GM19023 (cell line): ENCODE results near the gene ST3GAL2.
"Not testable (repeated sequence)": the region's sequence is repeated elsewhere in the genome, so short reads cannot be mapped to it uniquely, and the experiment has no call there.

Experiments
- ATAC-seq: cut with Tn5 transposase; IDR thresholded peaks from one replicate; pipeline ENCODE4 v1.9.1; 2021; ENCODE audit warnings: mild to moderate bottlenecking, moderate library complexity; ENCODE audit not compliant: unreplicated experiment

The ST3GAL2 gene

DNA sequence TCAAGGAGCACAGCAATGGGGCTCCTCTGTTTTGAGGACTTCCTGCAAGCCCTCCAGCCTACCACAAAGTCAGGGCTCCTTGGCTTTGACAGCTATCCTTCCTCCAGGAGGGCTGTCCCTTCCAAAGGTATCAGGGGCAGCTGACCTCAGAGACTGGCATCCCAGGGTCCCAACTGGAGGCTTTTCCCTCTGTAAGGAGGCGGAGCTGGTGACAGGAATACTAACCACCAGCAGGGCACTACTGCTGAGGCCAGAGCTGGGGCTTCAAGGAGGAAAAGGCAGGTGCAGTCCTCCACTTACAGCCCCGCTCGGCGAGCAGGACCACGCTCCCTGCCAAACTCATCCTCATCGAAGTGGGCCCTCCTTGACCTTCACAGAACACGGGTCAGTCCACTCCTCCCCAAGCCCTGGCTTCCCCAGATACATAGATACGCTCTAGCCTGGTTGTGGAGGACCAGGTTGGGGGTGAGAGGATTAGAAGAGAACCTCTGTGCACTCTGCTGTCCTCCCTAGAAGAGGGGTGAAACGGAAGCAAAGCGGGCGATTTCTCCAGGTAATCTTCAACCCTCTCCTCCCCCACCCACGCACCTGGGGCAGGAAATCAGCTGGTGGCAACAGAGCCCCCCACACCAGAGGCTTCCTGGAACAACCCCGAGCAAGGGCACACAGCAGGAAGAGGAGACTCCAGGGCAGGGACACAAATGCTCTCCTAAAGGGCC lies 20.5 kb downstream of the ST3GAL2 start:
- ATAC-seq = no peak

DNA sequence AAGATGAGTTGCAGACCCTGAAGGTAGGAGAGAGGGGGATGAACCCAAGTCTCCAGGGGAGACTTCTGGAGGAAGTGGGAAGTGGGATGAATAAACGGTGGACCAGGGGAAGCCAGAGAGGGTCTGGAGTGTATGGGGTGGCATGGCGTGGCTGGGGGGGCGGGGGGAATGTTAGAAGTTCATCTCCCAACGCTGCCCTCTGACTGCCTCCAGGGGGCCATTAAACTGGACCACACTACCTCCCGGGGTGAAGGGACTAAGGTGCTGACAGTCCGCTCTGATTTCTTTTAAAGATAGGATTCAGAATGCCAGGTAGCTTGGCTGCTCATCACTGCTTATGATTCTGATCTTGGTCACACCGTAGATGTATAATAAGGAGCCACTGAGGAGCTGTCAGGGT lies 21.2 kb downstream of the ST3GAL2 start:
- no peak for ATAC-seq

DNA sequence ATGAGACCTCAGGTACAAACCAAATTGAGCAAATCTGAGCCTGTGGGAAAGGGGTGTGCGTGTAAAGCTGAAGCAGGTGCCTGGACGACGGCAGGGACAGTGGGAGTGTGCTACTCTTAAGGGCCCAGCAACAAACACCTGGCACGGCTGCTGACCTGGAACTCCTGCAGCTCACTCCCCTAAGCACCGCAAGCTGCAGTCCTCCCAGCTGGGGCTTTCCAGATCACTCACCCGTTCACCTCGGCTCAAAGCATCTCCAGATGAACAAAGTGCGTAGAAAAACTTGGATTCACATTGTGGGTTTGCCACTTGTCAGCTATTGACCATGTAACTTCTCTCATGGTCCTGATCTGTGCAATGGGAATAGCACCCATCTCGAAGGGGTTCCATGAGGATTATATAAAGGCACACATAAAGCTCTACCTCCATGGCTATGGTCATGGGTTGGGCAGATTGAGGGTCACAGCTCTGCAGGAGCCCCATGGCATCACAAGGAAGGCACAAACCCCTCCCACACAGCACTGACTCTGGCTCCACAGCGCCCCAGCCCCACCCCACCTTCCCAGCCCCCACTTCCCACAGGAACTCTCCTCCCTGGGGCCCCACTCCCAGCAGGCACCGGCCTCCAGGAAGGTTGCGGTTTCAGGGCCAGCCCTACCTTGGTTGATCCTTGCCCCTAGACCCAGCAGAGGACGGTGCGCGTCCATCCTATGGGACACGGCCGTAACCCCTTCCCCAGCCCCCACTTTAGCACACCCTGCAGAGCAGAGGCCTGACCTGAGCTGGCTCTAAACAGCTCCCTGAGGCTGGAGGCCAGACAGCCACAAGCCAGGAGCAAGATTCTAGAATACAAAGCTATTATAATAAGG lies 21.9 kb downstream of the ST3GAL2 start:
- ATAC-seq = peak; percentile 85

DNA sequence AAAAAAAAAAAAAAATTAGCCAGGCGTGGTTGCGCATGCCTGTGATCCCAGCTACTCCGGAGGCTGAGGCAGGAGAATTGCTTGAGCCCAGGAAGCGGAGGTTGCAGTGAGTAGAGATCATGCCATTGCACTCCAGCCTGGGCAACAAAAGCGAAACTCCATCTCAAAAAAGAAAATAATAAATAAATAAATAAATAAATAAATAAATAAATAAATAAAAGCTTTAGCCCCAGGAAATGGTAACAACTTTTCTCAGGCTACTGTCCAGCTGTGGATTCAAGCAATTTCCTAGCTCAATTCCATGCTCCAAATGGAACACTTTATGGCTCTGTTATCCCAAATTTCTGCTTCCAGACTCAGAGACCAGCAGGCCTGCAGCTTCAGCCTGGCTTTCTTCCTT lies 25.3 kb downstream of the ST3GAL2 start:
- ATAC-seq = not testable (repeated sequence)

DNA sequence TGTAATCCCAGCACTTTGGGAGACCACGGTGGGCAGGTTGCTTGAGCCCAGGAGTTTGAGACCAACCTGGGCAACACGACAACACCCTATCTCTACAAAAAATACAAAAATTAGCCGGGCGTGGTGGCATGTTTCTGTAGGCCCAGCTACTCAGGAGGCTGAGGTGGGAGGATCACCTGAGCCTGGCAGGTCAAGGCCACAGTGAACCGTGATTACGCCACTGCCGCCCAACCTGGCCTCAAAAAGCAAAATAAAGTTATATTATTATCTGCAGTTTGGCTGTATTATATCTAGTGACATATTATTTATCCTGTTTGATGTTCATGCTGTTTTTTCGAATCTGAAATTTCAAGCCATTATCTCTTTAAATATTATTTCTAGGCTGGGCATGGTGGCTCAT lies 26.5 kb downstream of the ST3GAL2 start:
- ATAC-seq = no peak

DNA sequence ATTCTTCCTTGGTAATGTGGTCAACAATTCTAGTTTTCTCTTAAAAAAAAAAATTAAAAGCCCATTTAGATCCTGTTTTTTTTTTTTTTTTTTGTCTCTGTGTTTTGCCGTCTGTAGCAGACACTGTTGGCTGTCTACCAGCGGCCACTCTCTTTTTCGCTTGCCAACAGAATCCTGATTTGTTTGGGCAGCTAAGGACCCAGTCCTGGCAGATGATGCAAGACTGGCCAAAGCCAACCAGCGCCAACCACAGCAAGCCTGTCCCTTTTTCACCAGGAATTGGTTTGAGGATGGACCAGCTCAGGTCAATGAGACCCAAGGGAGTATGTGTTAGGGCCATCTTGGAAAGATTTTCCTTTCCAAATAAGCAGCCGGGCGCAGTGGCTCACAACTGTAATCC lies 28.2 kb downstream of the ST3GAL2 start:
- ATAC-seq = no peak

DNA sequence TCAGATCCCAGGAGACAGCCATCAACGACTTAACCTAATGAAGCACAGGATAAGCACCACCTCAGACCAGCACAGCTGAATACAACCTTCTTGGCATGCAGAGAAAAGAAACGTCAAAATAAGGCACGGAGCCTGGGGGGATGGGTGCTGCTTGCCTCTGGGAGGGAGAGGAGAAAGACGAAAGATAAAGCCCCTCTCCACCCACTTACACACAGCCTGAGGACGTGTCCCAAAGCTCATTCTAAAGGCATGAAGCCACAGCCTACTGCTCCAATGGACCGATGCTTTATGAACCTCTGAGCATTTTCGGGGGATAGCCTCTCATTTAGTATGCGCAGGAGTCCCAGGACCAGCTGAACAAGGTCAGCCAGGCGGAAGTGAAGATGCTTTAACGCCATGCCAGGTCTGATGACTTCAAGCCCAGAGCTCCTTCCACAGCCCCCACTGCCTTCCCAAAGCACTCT lies 31.1 kb downstream of the ST3GAL2 start:
- ATAC-seq = no peak

DNA sequence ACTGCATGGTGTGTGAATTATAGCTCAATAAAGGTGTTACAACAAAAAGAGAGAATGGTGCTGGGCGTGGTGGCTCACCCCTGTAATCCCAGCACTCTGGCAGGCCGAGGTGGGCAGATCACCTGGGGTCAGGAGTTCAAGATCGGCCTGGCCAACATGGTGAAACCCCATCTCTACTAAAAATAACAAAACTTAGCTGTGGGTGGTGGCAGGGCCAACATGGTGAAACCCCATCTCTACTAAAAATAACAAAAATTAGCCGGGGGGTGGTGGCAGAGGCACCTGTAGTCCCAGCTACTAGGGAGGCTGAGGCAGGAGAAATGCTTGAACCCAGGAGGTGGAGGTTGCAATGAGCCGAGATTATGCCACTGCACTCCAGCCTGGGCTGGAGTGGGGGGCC lies 32.8 kb downstream of the ST3GAL2 start:
- ATAC-seq = not testable (repeated sequence)

DNA sequence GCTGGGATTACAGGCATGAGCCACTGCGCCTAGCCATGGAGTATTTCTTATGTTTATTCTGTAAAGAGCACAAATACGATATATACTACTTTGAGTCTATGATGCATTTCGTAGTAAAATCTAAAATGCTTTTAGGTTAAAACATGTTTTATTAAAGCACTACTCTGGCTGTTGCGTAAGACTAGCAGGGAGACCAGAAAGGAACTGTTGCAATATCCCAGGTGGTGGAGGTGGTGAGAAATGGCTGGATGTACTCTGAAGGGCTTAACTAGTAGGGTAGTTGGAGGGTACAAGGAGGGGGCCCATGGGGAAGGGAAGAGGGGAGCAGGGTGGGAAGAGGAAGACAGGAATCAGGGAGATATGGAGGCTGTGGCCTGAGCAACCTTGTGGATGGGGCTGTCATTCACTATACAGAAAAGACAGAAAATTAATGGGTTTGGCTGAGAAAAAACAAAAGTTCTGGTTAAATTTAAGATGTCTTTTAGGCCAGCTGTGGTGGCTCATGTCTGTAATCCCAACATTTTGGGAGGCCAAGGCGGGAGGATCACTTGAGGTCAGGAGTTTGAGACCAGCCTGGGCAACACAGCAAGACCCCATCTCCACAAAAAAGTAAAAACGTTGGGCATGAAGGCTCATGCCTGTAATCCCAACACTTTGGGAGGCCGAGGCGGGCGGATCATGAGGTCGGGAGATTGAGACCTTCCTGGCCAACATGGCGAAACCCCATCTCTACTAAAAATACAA lies 35.8 kb downstream of the ST3GAL2 start:
- ATAC-seq = no peak

DNA sequence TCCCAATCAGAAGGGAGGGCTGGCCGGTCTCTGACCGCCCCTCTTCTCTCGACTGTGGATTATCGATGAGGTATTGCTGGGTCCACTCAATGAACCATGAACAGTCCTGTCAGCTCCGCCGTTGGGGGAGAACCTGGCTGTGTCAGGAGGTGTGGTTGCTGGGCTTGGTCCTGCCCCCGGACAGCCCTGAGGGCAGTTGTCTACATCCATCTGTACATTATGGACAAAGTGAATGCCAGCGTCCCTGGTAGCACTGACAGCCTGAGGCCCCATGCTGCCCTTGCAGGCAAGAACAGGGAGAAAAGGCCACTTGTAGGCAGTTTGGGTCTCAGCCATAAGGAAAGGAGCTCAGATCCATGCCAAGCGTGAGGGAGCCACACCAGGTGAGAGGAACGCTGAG lies 38.9 kb downstream of the ST3GAL2 start:
- ATAC-seq = no peak

DNA sequence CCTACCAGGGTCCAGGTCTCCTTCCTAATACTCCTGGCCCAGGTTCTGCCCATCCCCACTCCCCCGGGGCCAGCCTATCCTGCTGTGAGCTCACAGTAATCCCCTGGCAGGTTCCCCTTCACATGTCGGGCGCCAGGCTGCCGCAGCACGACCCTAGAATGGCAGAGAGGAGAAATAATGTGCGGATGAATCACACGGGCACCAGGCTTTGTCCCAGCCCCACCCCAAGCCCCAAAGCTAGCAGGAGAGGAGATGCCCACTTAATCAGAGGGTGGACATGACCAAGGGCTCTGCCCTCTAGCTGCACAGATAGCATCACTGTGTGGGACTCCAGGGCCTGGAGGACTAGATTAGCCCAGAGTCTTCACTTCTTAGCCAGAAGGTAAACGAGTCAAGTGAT lies 39.5 kb downstream of the ST3GAL2 start:
- ATAC-seq = no peak

DNA sequence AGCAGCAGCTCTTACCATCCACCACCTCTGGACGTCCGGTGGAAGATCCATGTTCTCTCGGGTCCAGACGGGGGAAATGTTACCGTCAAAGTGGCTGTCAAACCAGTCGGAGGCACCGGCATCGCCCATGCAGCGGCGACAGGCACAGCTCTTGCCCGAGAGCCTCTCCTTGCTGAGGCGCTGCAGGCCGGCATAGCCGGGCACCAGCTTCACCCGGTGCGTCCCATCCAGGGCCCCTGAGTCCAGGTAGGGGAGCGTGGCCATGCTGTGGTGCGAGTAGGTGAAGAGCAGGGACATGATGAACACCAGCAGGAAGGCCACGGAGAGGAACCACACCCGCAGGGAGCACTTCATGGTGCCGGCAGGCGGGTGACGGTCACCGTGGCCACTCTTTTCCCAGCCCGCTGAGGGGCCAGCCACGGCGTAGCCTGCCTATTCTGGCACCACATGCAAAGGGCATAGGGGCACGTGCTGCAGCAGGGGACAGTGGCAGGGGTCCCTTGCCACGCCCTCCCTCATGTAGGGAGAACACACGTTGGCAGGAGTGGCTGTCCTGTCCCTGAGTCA lies 40.6 kb downstream of the ST3GAL2 start:
- no peak for ATAC-seq

DNA sequence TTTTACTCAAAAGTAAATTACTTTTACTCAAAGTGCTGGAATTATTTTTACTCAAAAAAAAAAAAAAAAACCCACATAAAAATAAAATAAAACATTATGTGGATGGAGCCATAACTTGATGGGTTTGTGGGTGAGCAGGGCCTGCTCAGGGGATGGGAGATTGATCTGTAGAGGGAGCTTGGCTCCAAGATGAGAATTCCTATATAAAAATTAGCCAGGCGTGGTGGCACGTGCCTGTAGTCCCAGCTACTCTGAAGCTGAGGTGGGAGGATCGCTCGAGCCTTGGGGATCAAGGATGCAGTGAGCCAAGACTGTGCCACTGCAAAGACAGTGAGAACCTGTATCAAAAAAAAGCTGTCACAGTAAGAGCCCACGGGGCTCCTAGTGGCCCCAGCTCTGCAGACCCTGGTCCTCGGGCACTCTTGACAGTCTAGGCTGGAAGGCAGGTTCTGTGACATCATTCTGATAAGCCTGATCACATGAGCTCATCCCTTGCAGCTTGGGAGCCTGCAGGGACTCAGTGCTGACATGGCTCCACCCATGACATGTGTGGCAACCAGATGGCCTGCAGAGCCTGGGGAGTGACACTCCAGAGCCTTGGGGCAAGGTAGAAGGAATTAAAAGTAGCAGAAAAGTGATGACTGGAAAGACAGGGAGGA lies 42.5 kb downstream of the ST3GAL2 start:
- ATAC-seq = no peak

DNA sequence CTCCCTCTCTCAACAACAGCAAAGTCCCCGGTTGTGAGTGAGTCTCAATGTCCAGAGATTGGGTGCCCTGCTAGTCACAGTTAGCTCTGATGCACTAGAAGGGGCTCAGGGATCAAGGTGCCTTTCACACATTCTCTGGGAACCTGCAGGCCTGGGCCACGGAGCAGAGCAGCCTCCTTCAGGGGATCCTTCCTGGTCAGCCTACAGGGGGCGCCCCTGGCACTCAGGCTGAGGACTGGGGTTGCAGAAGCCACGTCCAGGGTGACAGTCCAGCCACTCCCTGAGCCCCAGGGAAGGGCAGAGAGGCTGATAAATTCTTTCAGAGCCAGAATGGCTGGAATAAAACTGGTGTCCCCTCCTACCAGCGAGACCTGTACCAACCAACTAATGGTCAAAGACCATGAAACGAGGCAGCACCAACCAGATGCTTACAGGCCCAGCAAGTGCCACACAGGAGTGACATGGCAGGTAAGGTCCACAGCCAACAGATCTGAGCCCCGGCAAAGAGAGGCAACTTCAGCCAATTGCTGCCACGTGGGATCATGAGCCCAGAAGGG lies 43.5 kb downstream of the ST3GAL2 start:
- ATAC-seq = peak; percentile 66

DNA sequence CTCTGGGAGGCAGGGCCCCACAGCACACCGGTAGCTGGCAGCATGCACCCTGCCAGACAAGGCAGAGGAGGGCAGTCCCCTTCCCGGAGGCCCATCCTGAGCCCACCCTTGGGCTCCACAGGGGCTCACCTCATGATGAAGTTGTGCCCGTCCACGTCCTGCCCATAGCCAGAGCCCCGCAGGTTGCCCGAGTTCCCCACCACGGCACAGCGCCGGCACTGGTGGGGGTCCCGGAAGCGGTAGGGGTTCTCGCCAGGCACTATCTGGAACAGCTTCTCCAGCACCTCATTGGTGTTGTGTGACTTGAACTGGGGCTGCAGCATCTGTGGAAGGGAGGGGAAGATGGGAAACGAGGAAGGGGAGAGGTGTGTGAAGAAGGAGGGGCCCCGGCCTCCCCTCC lies 44.0 kb downstream of the ST3GAL2 start:
- no peak for ATAC-seq

DNA sequence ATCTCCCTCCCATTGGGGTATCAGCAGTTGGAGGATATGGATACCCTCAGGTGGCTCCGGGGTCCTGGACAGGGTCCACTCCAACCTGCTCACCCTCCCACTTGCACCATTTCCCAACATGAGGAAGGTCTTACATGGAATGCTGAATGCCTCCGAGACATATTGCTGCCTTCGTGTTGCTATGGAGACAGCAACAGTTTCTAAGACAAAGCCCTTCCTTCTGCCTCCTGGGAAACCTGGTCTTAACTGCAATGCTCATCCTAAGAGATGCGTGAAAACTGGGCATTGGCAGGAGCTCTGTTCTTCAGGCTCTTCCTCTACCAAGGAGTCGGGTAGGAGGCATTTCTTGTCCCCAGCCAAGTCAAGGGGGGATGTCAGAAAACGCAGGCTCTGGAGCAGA lies 45.2 kb downstream of the ST3GAL2 start:
- no peak for ATAC-seq

DNA sequence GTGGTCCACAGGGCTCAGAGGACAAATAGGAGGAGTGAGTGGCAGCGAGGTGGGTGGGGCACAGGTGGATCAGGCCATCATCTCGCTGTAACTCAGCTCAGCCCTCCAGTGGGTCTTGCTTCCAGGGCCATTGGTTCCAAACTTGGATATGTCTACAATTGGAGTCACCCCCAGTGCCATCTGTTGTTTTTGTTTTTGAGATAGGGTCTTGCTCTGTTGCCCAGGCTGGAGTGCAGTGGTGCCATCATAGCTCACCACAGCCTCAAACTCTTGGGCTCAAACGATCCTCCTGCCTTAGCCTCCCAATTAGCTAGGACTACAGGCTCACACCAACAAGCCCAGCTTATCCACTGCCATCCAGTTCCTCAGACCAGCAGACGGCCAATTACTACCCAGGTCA lies 46.3 kb downstream of the ST3GAL2 start:
- ATAC-seq = no peak

DNA sequence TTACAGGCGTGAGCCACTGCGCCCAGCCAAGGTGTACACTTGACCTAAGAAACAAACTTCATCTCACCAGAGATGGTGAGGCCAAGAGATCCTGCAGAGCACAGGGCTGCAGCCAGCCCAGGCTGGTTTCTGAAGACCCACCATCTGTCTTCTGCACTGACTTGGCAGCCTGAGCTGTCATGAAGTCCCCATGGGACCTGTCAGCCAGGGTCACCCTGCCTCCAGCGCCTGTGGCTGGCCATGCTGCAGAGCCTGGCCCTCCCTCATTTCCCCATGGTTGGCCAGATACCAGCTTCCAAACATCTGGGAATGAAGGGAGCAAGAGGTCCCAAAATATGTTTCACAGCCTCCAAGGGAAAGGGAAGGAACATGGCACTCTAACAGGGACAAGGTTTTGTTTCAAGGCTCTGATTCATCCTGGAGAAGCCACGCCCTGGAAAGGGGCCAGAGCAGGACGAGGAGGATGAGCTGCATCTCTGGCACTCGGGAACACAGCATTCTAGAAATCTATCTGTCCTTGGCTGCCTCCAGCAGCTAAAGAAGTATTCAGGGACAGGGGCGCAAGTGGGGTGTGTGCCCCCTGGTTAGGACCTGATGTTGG lies 46.9 kb downstream of the ST3GAL2 start:
- ATAC-seq = no peak

DNA sequence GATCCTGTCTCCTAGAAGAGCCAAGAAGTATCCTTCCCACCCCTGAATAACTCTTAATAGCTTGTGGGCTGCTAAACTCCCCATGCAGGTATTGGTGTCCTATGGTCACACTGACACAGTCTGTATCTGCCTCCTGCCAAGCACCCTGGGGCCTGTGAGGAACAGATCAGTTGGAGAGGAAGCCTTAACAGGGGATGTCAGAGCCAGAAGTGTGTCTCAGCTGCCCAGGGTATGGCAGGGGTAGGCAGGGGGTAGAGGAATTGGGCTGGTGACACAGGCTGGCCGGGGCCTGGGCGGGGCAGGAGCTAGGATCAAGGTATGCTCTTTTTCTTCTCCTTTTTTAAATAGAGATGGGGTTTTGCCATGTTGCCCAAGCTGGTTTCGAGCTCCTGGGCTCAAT lies 47.5 kb downstream of the ST3GAL2 start:
- ATAC-seq = no peak

DNA sequence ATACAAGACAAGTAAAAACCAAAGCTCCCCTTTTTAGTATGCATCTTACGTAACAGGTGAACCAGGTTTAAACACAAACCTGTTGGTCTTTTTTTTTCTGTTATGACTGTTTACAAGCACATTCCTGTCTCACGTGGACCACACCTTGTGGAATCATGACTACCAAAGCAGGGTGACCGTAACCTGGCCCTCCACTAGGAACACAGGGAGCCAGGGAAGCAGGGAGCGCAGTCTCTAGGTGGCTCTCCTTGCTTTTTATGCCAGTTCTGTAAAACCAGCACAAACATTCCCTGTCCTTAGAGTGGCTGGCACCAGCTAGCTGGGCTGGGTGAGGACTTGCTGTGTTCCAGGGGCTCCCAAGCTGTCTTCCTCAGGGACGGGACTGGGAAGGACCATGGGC lies 48.1 kb downstream of the ST3GAL2 start:
- ATAC-seq = no peak
